Activated CD4-positive, alpha-beta memory T cell treated with anti-CD3 and anti-CD28 coated beads, Interleukin-2, amount 10 ng/mL, durations not matched to agents 7 days and 5 days (primary cell): ENCODE results near the gene LSMEM2. TPM values are rescaled to one million over a fixed set of nuclear protein-coding genes. Genes with fewer than 3 reads are reported as not detected.
"Not testable (repeated sequence)": the region's sequence is repeated elsewhere in the genome, so short reads cannot be mapped to it uniquely, and the experiment has no call there.

Experiments used
- CTCF ChIA-PET: fragments of 350-600 bp; sonication (Branson Sonifier 250); formaldehyde crosslinking; loops from one replicate; lab custom pipeline; 2021; ENCODE audit warnings: antibody characterized with exemption, inconsistent platforms; lab: Charles Lee
- POLR2A ChIA-PET: fragments of 350-600 bp; sonication (Branson Sonifier 250); formaldehyde crosslinking; loops from one replicate; lab custom pipeline; 2021; ENCODE audit warnings: antibody characterized with exemption; lab: Charles Lee
- DNase-seq: peaks from one replicate; pipeline ENCODE4 v3.0.0-alpha.2; 2020
- H3K27ac Mint-ChIP-seq: one replicate; pipeline ENCODE4 v1.8.0; 2021; ENCODE audit warnings: mild to moderate bottlenecking, mixed read lengths
- H3K27me3 Mint-ChIP-seq: one replicate; pipeline ENCODE4 v1.8.0; 2021; ENCODE audit warnings: mixed read lengths
- H3K36me3 Mint-ChIP-seq: one replicate; pipeline ENCODE4 v1.8.0; 2021; ENCODE audit warnings: low read depth, mixed read lengths
- H3K4me1 Mint-ChIP-seq: one replicate; pipeline ENCODE4 v1.8.0; 2021; ENCODE audit warnings: mixed read lengths
- H3K4me3 Mint-ChIP-seq: one replicate; pipeline ENCODE4 v1.8.0; 2021; ENCODE audit warnings: mild to moderate bottlenecking, mixed read lengths
- H3K9me3 Mint-ChIP-seq: one replicate; pipeline ENCODE4 v1.8.0; 2021; ENCODE audit warnings: mixed read lengths
- total RNA-seq, 2 experiments: library from RNA; stranded (reverse); gene quantifications; one replicate each; pipeline ENCODE4 v1.2.3, GENCODE V29; 2021

LSMEM2 gene
- total RNA-seq, 2 experiments from 2014 or later: not detected

- POLR2A ChIA-PET: interaction anchor here (0.9 to 5.7 kb wide), 9 partner anchors 10 to 107 kb away, joined by 3 to 87 read pairs (median 9); partner anchors contain the start of genes HYAL3, NAA80, SLC38A3 and TUSC2
- Mint-ChIP-seq H3K27ac (peak overlapping the region; percentile 98), H3K27me3 (no peaks in the 10 kb centered on the region), H3K36me3 (peaks cover 50% of the 10 kb centered on the region), H3K9me3 (no peaks in the 10 kb centered on the region), H3K4me3 (peak overlapping the region; percentile 99), H3K4me1 (peaks cover 62% of the 10 kb centered on the region)
- CTCF ChIA-PET: interaction anchor here (1.1 to 2.1 kb wide), 3 partner anchors 9 to 61 kb away, joined by 3 to 20 read pairs (median 11); partner anchors contain the start of genes HYAL3 and NAA80
- DNase-seq: peak; percentile 93
These were observed 40.9 kb upstream of the LSMEM2 start for GRCh38 chr3:50237754-50238548.

- peak; percentile 48 for DNase-seq
These were observed 40.3 kb upstream of the LSMEM2 start for GRCh38 chr3:50238549-50239026.

GRCh38 chr3:50239649-50240048 is 39.2 kb upstream of the LSMEM2 start:
- no peak for DNase-seq
- H3K4me3 Mint-ChIP-seq: peak overlapping the region; percentile 99
- no peaks in the 10 kb centered on the region for H3K9me3 Mint-ChIP-seq
- CTCF ChIA-PET: interaction anchor here (8.1 kb wide), 1 partner anchor 11 kb away, joined by 212 read pairs; no protein-coding TSS in a partner anchor
- H3K4me1 Mint-ChIP-seq: peaks cover 69% of the 10 kb centered on the region
- peaks cover 57% of the 10 kb centered on the region for H3K36me3 Mint-ChIP-seq
- POLR2A ChIA-PET: interaction anchor here (1.3 to 9.7 kb wide), 3 partner anchors 12 to 98 kb away, joined by 3 to 117 read pairs (median 36); no protein-coding TSS in a partner anchor
- H3K27ac Mint-ChIP-seq: peak overlapping the region; percentile 98
- no peaks in the 10 kb centered on the region for H3K27me3 Mint-ChIP-seq

More at GRCh38 chr3:50238549-50239026, 40.3 kb upstream of the LSMEM2 start:
- peaks cover 63% of the 10 kb centered on the region for H3K4me1 Mint-ChIP-seq
- CTCF ChIA-PET: interaction anchor here (1.1 to 2.1 kb wide), 2 partner anchors 9 to 60 kb away, joined by 3 to 20 read pairs; partner anchors contain the start of genes HYAL3 and NAA80
- POLR2A ChIA-PET: interaction anchor here (4.0 to 5.7 kb wide), 3 partner anchors 10 to 99 kb away, joined by 36 to 87 read pairs (median 48); no protein-coding TSS in a partner anchor
- peaks cover 52% of the 10 kb centered on the region for H3K36me3 Mint-ChIP-seq
- peak overlapping the region; percentile 99 for H3K4me3 Mint-ChIP-seq
- H3K9me3 Mint-ChIP-seq: no peaks in the 10 kb centered on the region
- no peaks in the 10 kb centered on the region for H3K27me3 Mint-ChIP-seq
- H3K27ac Mint-ChIP-seq: peak overlapping the region; percentile 98

GRCh38 chr3:50241163-50241562 is 37.7 kb upstream of the LSMEM2 start:
- peak overlapping the region; percentile 94 for H3K27ac Mint-ChIP-seq
- H3K36me3 Mint-ChIP-seq: peaks cover 60% of the 10 kb centered on the region
- no peaks in the 10 kb centered on the region for H3K9me3 Mint-ChIP-seq
- ChIA-PET POLR2A (interaction anchor here (0.9 to 9.7 kb wide), 6 partner anchors 10 to 367 kb away, joined by 3 to 117 read pairs (median 4); partner anchors contain the start of genes IFRD2 and RASSF1), CTCF (interaction anchor here (8.1 kb wide), 1 partner anchor 13 kb away, joined by 212 read pairs; no protein-coding TSS in a partner anchor)
- peaks cover 76% of the 10 kb centered on the region for H3K4me1 Mint-ChIP-seq
- no peak for DNase-seq
- no peaks in the 10 kb centered on the region for H3K27me3 Mint-ChIP-seq
- H3K4me3 Mint-ChIP-seq: peak overlapping the region; percentile 73

- no peaks in the 10 kb centered on the region for H3K9me3 Mint-ChIP-seq
These were observed 37.0 kb upstream of the LSMEM2 start for GRCh38 chr3:50241713-50242380.

GRCh38 chr3:50242381-50242770 is 36.5 kb upstream of the LSMEM2 start:
- POLR2A ChIA-PET: interaction anchor here (1.0 to 9.7 kb wide), 6 partner anchors 8 to 366 kb away, joined by 3 to 117 read pairs (median 4); partner anchors contain the start of genes IFRD2 and RASSF1
- Mint-ChIP-seq H3K9me3 (no peaks in the 10 kb centered on the region), H3K4me3 (peak overlapping the region; percentile 73), H3K4me1 (peaks cover 88% of the 10 kb centered on the region), H3K36me3 (peaks cover 55% of the 10 kb centered on the region), H3K27me3 (no peaks in the 10 kb centered on the region), H3K27ac (peak overlapping the region; percentile 94)
- CTCF ChIA-PET: interaction anchor here (2.1 to 8.1 kb wide), 2 partner anchors 14 to 48 kb away, joined by 11 to 212 read pairs; no protein-coding TSS in a partner anchor
- peak; percentile 38 for DNase-seq

More at GRCh38 chr3:50241713-50242380, 37.0 kb upstream of the LSMEM2 start:
- H3K27ac Mint-ChIP-seq: peak overlapping the region; percentile 94
- DNase-seq: peak; percentile 37
- ChIA-PET POLR2A (interaction anchor here (1.2 to 9.7 kb wide), 5 partner anchors 9 to 366 kb away, joined by 3 to 117 read pairs (median 4); partner anchors contain the start of genes IFRD2 and RASSF1), CTCF (interaction anchor here (8.1 kb wide), 1 partner anchor 14 kb away, joined by 212 read pairs; no protein-coding TSS in a partner anchor)
- H3K4me1 Mint-ChIP-seq: peaks cover 83% of the 10 kb centered on the region
- peak overlapping the region; percentile 73 for H3K4me3 Mint-ChIP-seq
- H3K36me3 Mint-ChIP-seq: peaks cover 58% of the 10 kb centered on the region
- no peaks in the 10 kb centered on the region for H3K27me3 Mint-ChIP-seq

GRCh38 chr3:50242851-50243542 is 35.9 kb upstream of the LSMEM2 start:
- Mint-ChIP-seq H3K36me3 (peaks cover 49% of the 10 kb centered on the region), H3K4me3 (peak overlapping the region; percentile 73), H3K27ac (peak overlapping the region; percentile 94), H3K9me3 (no peaks in the 10 kb centered on the region), H3K27me3 (no peaks in the 10 kb centered on the region), H3K4me1 (peaks cover 91% of the 10 kb centered on the region)
- ChIA-PET CTCF (interaction anchor here (1.3 to 8.1 kb wide), 5 partner anchors 15 to 440 kb away, joined by 3 to 212 read pairs (median 7); partner anchors contain the start of gene INKA1), POLR2A (interaction anchor here (0.7 to 9.7 kb wide), 5 partner anchors 8 to 56 kb away, joined by 3 to 117 read pairs (median 4); partner anchors contain the start of genes GNAI2, HYAL3 and NAA80)
- peak; percentile 56 for DNase-seq

GRCh38 chr3:50243543-50243895 is 35.4 kb upstream of the LSMEM2 start:
- ChIA-PET POLR2A (interaction anchor here (0.7 to 9.7 kb wide), 5 partner anchors 8 to 56 kb away, joined by 3 to 117 read pairs (median 4); partner anchors contain the start of genes GNAI2, HYAL3 and NAA80), CTCF (interaction anchor here (1.3 to 8.1 kb wide), 5 partner anchors 15 to 441 kb away, joined by 3 to 212 read pairs (median 7); partner anchors contain the start of gene INKA1)
- peak overlapping the region; percentile 16 for H3K4me3 Mint-ChIP-seq
- no peak for DNase-seq
- H3K4me1 Mint-ChIP-seq: peaks cover 92% of the 10 kb centered on the region
- H3K9me3 Mint-ChIP-seq: no peaks in the 10 kb centered on the region
- peak overlapping the region; percentile 94 for H3K27ac Mint-ChIP-seq
- H3K27me3 Mint-ChIP-seq: no peaks in the 10 kb centered on the region
- H3K36me3 Mint-ChIP-seq: peaks cover 46% of the 10 kb centered on the region

GRCh38 chr3:50244813-50245212 is 34.1 kb upstream of the LSMEM2 start:
- not testable (repeated sequence) for H3K27me3 Mint-ChIP-seq, DNase-seq, H3K9me3 Mint-ChIP-seq
- Mint-ChIP-seq H3K27ac (peak overlapping the region; percentile 94), H3K4me3 (peak overlapping the region; percentile 78), H3K36me3 (peaks cover 37% of the 10 kb centered on the region), H3K4me1 (peaks cover 89% of the 10 kb centered on the region)
- ChIA-PET POLR2A (interaction anchor here (1.4 to 9.7 kb wide), 3 partner anchors 9 to 17 kb away, joined by 5 to 117 read pairs (median 87); partner anchors contain the start of gene GNAI2), CTCF (interaction anchor here (1.2 to 8.1 kb wide), 3 partner anchors 15 to 30 kb away, joined by 3 to 212 read pairs (median 7); no protein-coding TSS in a partner anchor)

- H3K4me1 Mint-ChIP-seq: peaks cover 89% of the 10 kb centered on the region
- no peak for DNase-seq
- H3K36me3 Mint-ChIP-seq: peaks cover 38% of the 10 kb centered on the region
- H3K27me3 Mint-ChIP-seq: no peaks in the 10 kb centered on the region
- ChIA-PET CTCF (interaction anchor here (1.2 to 8.1 kb wide), 2 partner anchors 17 to 29 kb away, joined by 3 to 212 read pairs; no protein-coding TSS in a partner anchor), POLR2A (interaction anchor here (6.7 to 9.7 kb wide), 2 partner anchors 9 to 17 kb away, joined by 87 to 117 read pairs; partner anchors contain the start of gene GNAI2)
- peak overlapping the region; percentile 94 for H3K27ac Mint-ChIP-seq
- no peaks in the 10 kb centered on the region for H3K9me3 Mint-ChIP-seq
- H3K4me3 Mint-ChIP-seq: peak overlapping the region; percentile 78
These were observed 33.6 kb upstream of the LSMEM2 start for GRCh38 chr3:50245251-50245745.
